ENCODE measurements around the gene TBATA.

Gene TBATA

DNA sequence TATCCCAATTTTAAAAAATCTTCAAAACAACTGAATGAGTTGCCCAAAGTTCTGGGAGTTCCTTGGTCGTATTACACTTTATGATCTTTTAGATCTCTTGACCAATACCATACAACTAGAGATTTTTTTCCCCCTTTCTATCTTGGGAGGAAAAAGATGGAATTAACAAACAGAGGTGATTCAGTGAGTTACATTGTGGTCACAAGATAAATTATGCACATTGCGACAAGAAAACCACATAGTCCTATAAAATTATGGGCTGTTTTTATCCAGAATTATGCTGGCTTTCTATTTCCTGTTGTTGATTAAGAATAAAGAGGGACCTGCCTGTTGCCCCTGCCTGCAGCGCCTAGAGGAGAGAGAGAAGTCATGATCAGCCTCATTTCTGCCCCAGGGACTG lies 22.4 kb upstream of the TBATA start:
- no peak for TF ChIP-seq ZFX (IDR thresholded peaks at IDR 0.05; ENCODE audit: borderline replicate concordance)
- TF ChIP-seq CTCF (IDR thresholded peaks at IDR 0.05), result no peak
- no peak overlapping the region for H3K27ac ChIP-seq

GRCh38 chr10:70806841-70807240 lies 21.7 kb upstream of the TBATA start:
- TF ChIP-seq CTCF (IDR thresholded peaks at IDR 0.05) (no peak), ZFX (IDR thresholded peaks at IDR 0.05; ENCODE audit: borderline replicate concordance) (no peak)
- no peak overlapping the region for H3K27ac ChIP-seq

DNA sequence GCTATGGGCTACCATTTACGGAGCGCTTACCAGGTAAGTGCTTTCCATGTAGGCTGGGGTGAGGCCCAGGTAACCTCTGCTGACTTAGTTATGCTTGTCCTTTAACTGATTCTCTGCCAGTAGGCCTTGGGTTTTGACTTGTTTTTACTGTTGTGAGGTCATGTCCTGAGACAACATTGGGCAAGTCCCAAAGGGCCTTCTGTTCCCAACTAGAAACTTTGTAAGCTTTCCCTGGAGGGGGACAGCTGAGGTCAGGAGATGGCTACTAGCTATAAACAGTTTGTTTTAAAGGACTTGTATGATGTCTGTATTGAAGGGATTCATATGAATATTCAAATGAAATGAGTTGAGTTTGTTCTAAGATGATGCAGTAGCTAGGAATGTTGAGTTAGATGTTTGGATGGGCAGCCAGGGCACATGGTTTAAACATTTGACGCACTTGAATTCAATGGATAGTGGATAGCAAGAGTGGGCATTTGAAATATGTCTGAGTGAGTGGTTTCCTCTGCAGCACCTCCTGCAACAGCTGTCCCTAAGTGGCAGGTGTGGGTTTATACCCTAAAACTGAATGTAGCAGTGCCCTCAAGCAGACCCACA lies 20.5 kb upstream of the TBATA start:
- H3K27ac ChIP-seq, result no peak overlapping the region
- no peak for TF ChIP-seq ZFX (IDR thresholded peaks at IDR 0.05; ENCODE audit: borderline replicate concordance)
- no peak for TF ChIP-seq CTCF (IDR thresholded peaks at IDR 0.05)

- TF ChIP-seq CTCF (IDR thresholded peaks at IDR 0.05) (no peak), ZFX (IDR thresholded peaks at IDR 0.05; ENCODE audit: borderline replicate concordance) (no peak)
- H3K27ac ChIP-seq, result peak overlapping the region; percentile 46
Observed at GRCh38 chr10:70804421-70804808, 19.2 kb upstream of the TBATA start.

GRCh38 chr10:70803775-70804420 lies 18.7 kb upstream of the TBATA start:
- peak overlapping the region; percentile 46 for H3K27ac ChIP-seq
- no peak for TF ChIP-seq CTCF (IDR thresholded peaks at IDR 0.05)
- no peak for TF ChIP-seq ZFX (IDR thresholded peaks at IDR 0.05; ENCODE audit: borderline replicate concordance)

- no peak for TF ChIP-seq CTCF (IDR thresholded peaks at IDR 0.05)
Observed at GRCh38 chr10:70801854-70802253, 16.7 kb upstream of the TBATA start.

GRCh38 chr10:70799124-70799523 lies 13.9 kb upstream of the TBATA start:
- H3K27ac ChIP-seq, result no peak overlapping the region
- no peak for TF ChIP-seq CTCF (IDR thresholded peaks at IDR 0.05)
- TF ChIP-seq ZFX (IDR thresholded peaks at IDR 0.05; ENCODE audit: borderline replicate concordance), result no peak

More at GRCh38 chr10:70801854-70802253, 16.7 kb upstream of the TBATA start:
- no peak overlapping the region for H3K27ac ChIP-seq

All from 22Rv1 (cell line).